Testis (tissue), 3 donors: ENCODE data around the gene MAB21L4. TPM values are rescaled to one million over a fixed set of nuclear protein-coding genes. Genes with fewer than 3 reads are reported as not detected.
A peak's percentile ranks its signal among the peaks of the same experiment; 100 is the strongest.

Source experiments
- DNase-seq: peaks from one replicate; pipeline ENCODE4 v3.0.0-alpha.2; 2019
- H3K27ac ChIP-seq, 2 donors: fragments of 200-600 bp; sonication (generic); one replicate each; pipeline ENCODE4 v1.5.1; 2019
- H3K27me3 ChIP-seq: fragments of 200-600 bp; sonication (generic); one replicate; pipeline ENCODE4 v1.5.1; 2019
- H3K36me3 ChIP-seq: fragments of 200-600 bp; sonication (generic); one replicate; pipeline ENCODE4 v1.5.1; 2017; ENCODE audit warnings: low read depth; ENCODE audit errors: missing control alignments
- H3K4me1 ChIP-seq: fragments of 200-600 bp; sonication (generic); one replicate; pipeline ENCODE4 v1.5.1; 2019
- H3K4me3 ChIP-seq, 2 donors: fragments of 200-600 bp; sonication (generic); one replicate each; pipeline ENCODE4 v1.5.1; 2017 to 2019
- H3K9me3 ChIP-seq: fragments of 200-600 bp; sonication (generic); one replicate; pipeline ENCODE4 v1.5.1; 2017
- POLR2A ChIP-seq: fragments of 450-650 bp; IDR thresholded peaks from one replicate; pipeline ENCODE4 v1.6.1; 2017; ENCODE audit warnings: antibody characterized with exemption, mild to moderate bottlenecking, moderate library complexity
- WGBS, 2 donors: methylation state at CpG; one replicate each; pipeline ENCODE4 v1.1.5; 2018; 5-methylcytosine and 5-hydroxymethylcytosine counted together
- intact Hi-C: fragments of 100-400 bp; cut with DNase I; formaldehyde crosslinking; loops from one replicate; pipeline ENCODE4 v1.15.1; 2023; ENCODE audit warnings: low total_unique reads
- polyA plus RNA-seq: library from polyadenylated mRNA; stranded (reverse); fragments of 350-450 nt; fragmentation: Illumina TruSeq; extraction: RNeasy Lipid Tissue Mini Kit (QIAGEN cat#74804); gene quantifications from one replicate; pipeline ENCODE4 v1.2.3, GENCODE V29; 2014; ENCODE audit warnings: low read depth, low replicate concordance; ENCODE audit not compliant: insufficient read depth
- total RNA-seq, 2 donors: library from RNA; depleted of rRNA; stranded (reverse); fragments of >200 nt; gene quantifications; one replicate each; pipeline ENCODE4 v1.2.3, GENCODE V29; 2016
- TF ChIP-seq, protein P1 (sequence below), 3 experiments: fragments of 450-650 bp in 2 of 3; fragments of 200-600 bp in 1 of 3; sonication (generic) in 1 of 3; IDR thresholded peaks; one replicate each; pipeline ENCODE4 v1.5.1; 2016 to 2019; ENCODE audit warnings: antibody characterized with exemption in 3 of 3, mild to moderate bottlenecking in 2 of 3, moderate library complexity in 1 of 3

Gene MAB21L4
- total and polyA plus RNA-seq, 3 donors from 2014 or later: 1.1 TPM; not detected in 2

GRCh38 chr2:240928476-240929363 is 32.8 kb upstream of the MAB21L4 start:
- Histone ChIP-seq H3K9me3 (no peaks in the 10 kb centered on the region), H3K36me3 (no peaks in the 10 kb centered on the region), H3K4me1 (peaks cover 2% of the 10 kb centered on the region), H3K27me3 (no peaks in the 10 kb centered on the region), H3K27ac (no peak overlapping the region), H3K4me3 (no peak overlapping the region)
- TF ChIP-seq POLR2A: no peak
- peak; percentile 4 for DNase-seq
- intact Hi-C loops: no loop called here
- 95 to 96% methylated on average over 11 to 24 of the region's 24 CpGs for WGBS, 2 donors

DNA sequence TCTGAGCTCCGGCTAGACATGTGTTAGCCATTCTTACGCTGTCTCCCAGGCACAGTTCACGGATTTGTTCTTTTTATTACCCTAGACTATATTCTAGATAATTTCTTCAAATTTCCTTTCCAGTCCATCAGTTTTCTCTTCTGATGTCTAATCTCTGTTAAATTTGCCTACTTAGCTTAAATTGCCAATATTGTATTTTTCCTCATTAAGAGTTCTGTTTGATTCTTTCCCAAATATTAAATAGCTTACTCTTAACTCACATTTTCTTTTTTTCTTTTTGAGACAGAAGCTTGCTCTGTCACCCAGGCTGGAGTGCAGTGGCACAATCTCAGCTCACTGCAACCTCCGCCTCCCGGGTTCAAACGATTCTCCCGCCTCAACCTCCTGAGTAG is 31.4 kb upstream of the MAB21L4 start:
- 78 to 90% methylated on average over 7 of the region's 7 CpGs for WGBS, 2 donors

DNA sequence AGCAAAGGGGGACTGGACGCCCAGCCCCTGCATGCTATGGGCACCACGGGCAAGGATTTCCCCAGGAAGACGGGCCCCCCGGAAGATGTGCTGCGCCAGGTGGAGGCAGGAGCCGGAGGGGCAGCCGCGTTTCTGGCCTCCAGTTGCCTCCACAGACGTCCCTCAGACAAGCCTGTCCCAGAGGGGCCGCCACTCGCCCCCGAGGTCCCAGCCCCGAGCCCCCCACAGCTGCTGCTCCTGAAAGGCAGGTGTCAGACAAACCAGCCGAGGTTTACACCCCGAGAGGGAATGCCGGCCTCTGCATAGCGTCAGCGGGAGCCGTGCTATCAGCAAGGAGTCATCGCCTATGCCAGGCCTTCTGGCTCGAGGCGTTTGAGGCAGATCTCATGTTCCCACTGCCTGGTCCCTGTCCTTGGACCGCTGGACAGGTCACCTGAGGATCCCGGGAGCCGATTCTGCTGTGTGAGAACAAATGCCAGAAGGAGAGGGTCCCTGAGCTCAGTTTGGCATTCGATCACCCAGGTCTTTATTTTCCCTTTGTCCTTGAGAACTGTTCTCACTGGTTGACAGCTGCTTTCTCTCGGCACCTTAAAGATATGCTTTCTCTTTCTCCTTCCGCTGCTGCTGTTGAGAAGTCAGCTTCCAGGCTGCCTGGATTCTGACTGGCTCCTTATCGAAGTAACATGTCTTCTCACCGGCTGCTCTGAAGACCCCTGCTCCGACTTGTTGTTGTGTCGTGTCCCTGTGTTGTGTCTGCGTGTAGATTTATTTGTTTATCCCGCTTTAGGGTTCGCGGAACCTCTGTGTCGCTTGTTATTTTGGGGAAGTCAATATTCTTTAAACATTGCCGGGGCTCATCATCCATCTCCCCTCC is 30.8 kb upstream of the MAB21L4 start:
- DNase-seq: peak; percentile 28
- H3K4me3 ChIP-seq: no peak overlapping the region
- TF ChIP-seq, protein P1, sequence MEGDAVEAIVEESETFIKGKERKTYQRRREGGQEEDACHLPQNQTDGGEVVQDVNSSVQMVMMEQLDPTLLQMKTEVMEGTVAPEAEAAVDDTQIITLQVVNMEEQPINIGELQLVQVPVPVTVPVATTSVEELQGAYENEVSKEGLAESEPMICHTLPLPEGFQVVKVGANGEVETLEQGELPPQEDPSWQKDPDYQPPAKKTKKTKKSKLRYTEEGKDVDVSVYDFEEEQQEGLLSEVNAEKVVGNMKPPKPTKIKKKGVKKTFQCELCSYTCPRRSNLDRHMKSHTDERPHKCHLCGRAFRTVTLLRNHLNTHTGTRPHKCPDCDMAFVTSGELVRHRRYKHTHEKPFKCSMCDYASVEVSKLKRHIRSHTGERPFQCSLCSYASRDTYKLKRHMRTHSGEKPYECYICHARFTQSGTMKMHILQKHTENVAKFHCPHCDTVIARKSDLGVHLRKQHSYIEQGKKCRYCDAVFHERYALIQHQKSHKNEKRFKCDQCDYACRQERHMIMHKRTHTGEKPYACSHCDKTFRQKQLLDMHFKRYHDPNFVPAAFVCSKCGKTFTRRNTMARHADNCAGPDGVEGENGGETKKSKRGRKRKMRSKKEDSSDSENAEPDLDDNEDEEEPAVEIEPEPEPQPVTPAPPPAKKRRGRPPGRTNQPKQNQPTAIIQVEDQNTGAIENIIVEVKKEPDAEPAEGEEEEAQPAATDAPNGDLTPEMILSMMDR (IDR thresholded peaks at IDR 0.05): no peak
- TF ChIP-seq POLR2A: no peak
- H3K36me3 ChIP-seq: no peaks in the 10 kb centered on the region
- H3K27ac ChIP-seq: peak overlapping the region; percentile 19 to 44
- no peaks in the 10 kb centered on the region for H3K4me1 ChIP-seq
- 59 to 65% methylated on average over 21 to 38 of the region's 38 CpGs for WGBS, 2 donors
- no peaks in the 10 kb centered on the region for H3K27me3 ChIP-seq
- no peaks in the 10 kb centered on the region for H3K9me3 ChIP-seq
- intact Hi-C loops: no loop called here

More for the DNA sequence above, 31.4 kb upstream of the MAB21L4 start:
- Histone ChIP-seq H3K4me1 (no peaks in the 10 kb centered on the region), H3K27me3 (no peaks in the 10 kb centered on the region), H3K4me3 (no peak overlapping the region), H3K9me3 (no peaks in the 10 kb centered on the region), H3K27ac (peak overlapping the region in 1 of 2 donors; percentile 44), H3K36me3 (no peaks in the 10 kb centered on the region)
- no peak for DNase-seq
- TF ChIP-seq, protein P1 (IDR thresholded peaks at IDR 0.05): no peak
- intact Hi-C loops: no loop called here

- H3K27me3 ChIP-seq: no peaks in the 10 kb centered on the region
- 92% methylated on average over 9 to 29 of the region's 29 CpGs for WGBS, 2 donors
- intact Hi-C loops: no loop called here
- H3K9me3 ChIP-seq: no peaks in the 10 kb centered on the region
- H3K4me1 ChIP-seq: no peaks in the 10 kb centered on the region
- H3K36me3 ChIP-seq: no peaks in the 10 kb centered on the region
- TF ChIP-seq POLR2A: no peak
- TF ChIP-seq, protein P1 (IDR thresholded peaks at IDR 0.05): no peak
- no peak overlapping the region for H3K4me3 ChIP-seq
- no peak overlapping the region for H3K27ac ChIP-seq
- DNase-seq: peak; percentile 12
These were observed 29.9 kb upstream of the MAB21L4 start for GRCh38 chr2:240925568-240926515.
